HL-60 (cell line): ENCODE results near the gene IYD.

Experiments
- CTCF ChIP-seq: IDR thresholded peaks from one replicate; pipeline ENCODE4 v1.5.1; 2011; ENCODE audit warnings: low read length, control low read depth, inconsistent platforms; ENCODE audit not compliant: insufficient read depth
- GABPA ChIP-seq: IDR thresholded peaks from 2 replicates; pipeline ENCODE4 v1.6.1; 2012; ENCODE audit warnings: low read depth
- POLR2AphosphoS5 ChIP-seq: IDR thresholded peaks from 2 replicates; pipeline ENCODE4 v1.6.1; 2012; ENCODE audit warnings: low read depth
- REST ChIP-seq: IDR thresholded peaks from 2 replicates; pipeline ENCODE4 v1.6.1; 2012; ENCODE audit warnings: low read depth; ENCODE audit not compliant: insufficient replicate concordance
- SPI1 ChIP-seq: IDR thresholded peaks from 2 replicates; pipeline ENCODE4 v1.6.1; 2012; ENCODE audit warnings: low read depth, mild to moderate bottlenecking, borderline replicate concordance

DNA sequence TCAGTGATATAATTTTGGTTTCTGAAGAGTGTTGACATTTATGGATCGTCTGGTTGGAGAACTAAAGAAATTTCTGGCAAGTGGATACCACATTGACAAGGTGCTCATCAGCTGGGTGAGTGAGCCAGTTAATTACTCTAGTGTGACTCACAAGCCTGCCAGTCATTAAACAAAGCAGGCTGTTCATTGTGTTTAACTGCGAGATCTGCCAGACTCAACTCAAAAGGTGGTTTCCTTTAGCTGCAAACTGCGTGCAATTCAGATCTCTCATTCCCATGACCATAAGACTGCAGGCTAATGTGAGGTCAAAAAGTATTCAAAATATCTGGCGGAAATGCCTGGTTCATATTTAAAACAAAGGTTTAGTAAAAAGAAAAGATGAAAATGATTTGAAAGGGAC lies 32.5 kb upstream of the IYD start:
- TF ChIP-seq CTCF (no peak), REST (no peak), GABPA (no peak), POLR2AphosphoS5 (no peak), SPI1 (no peak)
